Vagina (tissue), 2 donors: ENCODE measurements around the gene PKD1.

Experiments used
- CTCF ChIP-seq, 3 experiments: fragments of 450-650 bp in 2 of 3; fragments of 200-600 bp in 1 of 3; sonication (generic) in 1 of 3; IDR thresholded peaks; one replicate each; pipeline ENCODE4 v1.5.1; 2017 to 2019; ENCODE audit warnings: antibody characterized with exemption in 3 of 3, mild to moderate bottlenecking in 2 of 3, moderate library complexity in 2 of 3
- POLR2A ChIP-seq, 2 donors: fragments of 450-650 bp; IDR thresholded peaks; one replicate each; pipeline ENCODE4 v1.6.1; 2017; ENCODE audit warnings: antibody characterized with exemption in 2 of 2, mild to moderate bottlenecking in 2 of 2, moderate library complexity in 2 of 2
- POLR2AphosphoS5 ChIP-seq, 2 donors: sonication (generic); formaldehyde crosslinking; IDR thresholded peaks; one replicate each; pipeline ENCODE4 v1.9.0; 2017; ENCODE audit warnings: antibody characterized with exemption in 2 of 2, mild to moderate bottlenecking in 2 of 2, low read depth in 1 of 2; ENCODE audit not compliant: insufficient read depth in 1 of 2

DNA sequence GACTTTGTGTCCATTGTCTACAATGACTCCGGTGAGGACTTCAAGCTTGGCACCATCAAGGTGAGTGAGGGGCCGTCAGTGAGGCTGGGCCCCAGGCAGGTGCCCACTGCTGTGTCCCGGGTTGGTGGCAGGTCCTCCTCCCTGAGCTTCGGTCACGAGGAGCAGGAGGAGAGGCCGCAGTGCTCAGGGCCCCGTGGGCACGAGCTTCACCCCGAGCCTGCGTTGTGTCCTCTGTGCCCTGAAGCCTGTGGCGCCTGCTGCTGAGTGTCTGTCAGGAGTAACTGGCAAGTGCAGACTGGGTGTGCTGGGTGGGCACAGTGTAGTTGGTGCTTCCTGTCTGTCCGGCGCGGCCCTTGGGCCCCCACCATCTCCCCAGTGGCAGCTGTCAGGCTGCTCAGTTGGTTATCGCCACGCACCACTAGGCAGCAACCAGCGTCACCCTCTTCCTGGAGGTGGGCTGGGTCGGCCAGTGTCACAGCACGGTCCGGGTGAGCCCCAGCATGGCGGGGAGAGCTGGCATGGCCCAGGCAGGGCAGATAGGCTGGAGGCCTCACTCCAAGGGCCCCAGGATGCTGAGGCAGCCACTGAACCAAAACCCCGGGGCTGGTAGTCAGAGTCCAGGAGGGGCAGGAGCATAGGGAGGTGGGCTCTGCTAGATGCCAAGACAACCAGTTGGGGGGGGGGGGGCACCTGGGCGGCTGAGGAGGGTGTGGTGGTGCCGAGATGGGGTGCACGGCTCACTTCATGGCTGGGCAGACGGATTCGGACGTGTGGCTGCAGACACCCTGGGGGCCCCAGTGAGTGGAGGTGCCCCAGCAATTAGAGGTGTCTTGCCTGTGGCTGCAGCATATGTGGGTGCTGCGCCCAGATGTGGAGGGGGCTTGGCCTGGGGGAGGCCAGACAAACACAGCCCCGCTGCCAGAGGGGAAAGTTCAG lies 48.6 kb downstream of the PKD1 start:
- TF ChIP-seq CTCF (IDR thresholded peaks at IDR 0.05) (no peak), POLR2A (IDR thresholded peaks at IDR 0.05) (no peak), POLR2AphosphoS5 (IDR thresholded peaks at IDR 0.05; ENCODE audit: insufficient read depth in 1 of 2, low read depth in 1 of 2) (no peak)
